ENCODE results near the gene LZTFL1.
"Not testable (repeated sequence)": the region's sequence is repeated elsewhere in the genome, so short reads cannot be mapped to it uniquely, and the experiment has no call there.

LZTFL1 gene

DNA sequence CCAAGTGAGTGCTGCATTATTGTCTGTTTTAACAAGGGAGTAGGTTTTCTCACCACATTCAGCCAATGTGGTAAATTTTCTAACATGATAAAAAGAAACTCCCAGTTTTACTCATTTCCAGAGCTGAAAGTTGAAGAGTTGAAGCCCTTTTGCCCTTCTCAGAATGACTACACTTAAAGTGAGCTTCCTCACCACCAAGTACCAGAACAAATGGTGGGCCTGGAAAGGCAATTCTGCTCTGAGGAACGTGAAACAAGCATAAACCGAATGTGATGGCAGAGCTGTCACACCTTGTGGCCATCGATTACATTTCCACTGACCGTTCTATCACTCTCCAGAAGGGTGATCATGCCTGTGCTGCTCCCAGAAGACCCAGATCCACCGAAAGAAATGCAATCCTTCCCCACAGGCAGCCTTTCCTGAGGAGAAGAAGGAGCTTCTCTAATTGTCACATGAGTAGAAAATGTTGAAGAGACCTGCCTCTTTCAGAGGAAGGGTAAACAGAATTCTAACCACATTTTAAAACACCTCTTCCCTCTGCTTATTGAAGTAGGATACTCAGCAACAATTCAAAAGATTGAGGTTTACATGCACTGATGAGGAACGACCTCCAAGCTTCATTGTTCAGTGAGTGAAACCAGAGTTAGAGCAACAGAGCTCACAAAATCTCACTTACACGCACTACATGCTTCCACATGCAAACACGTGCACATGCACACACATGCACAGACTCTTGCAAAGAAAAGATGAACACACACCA is 23.0 kb upstream of the LZTFL1 start:
- peak; percentile 73 for DNase-seq

DNA sequence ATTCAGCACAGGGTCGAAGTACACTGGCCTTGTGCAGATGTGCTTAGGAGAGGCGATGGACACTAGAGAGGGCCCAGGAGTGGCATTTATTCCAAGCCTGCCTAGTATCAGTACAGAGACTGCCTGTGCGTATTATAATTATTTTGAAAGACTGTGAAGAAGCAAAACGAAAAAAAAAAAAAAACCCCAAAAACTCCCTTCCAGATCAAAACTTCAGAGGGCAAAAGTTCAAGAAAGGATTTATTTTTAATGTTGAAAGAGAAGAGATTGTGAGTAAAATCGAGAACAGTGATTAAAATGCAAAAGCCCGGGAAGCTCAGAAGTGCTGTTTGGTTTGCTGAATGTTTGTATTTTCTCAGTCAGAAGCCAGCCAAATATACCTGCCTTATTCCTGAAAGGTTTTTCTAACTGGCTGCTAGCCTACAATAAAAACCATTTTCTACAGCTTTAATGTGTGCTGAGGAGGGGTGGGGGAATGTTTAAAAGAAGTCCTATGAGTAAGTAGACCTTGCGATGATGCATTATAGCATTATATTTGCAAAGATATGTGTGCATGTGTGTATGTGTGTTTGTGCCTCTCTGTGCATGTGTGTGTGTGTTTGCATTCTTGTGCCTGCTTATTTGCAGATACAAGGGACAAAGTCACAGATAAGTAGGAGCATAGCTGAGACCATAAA is 19.3 kb upstream of the LZTFL1 start:
- DNase-seq, result no peak

DNA sequence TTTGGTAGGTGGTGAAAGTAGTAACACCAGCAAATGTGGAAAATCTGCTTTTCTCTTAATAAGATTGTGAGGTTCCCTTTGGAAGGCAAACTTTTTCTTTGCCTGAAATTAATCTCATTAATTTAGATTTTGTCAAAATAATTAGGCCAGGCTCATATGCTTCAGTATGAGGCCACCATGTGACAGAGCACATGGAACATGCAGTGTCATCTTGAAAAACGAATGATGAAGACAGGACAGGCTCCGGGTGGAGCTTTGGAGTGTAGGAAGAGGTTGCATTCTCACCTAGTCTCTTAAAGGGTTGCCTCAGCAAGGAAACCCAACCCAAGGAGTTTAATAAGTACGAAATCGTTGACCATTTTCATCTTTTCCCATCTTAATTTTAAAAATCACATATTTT is 18.6 kb upstream of the LZTFL1 start:
- no peak for DNase-seq

DNA sequence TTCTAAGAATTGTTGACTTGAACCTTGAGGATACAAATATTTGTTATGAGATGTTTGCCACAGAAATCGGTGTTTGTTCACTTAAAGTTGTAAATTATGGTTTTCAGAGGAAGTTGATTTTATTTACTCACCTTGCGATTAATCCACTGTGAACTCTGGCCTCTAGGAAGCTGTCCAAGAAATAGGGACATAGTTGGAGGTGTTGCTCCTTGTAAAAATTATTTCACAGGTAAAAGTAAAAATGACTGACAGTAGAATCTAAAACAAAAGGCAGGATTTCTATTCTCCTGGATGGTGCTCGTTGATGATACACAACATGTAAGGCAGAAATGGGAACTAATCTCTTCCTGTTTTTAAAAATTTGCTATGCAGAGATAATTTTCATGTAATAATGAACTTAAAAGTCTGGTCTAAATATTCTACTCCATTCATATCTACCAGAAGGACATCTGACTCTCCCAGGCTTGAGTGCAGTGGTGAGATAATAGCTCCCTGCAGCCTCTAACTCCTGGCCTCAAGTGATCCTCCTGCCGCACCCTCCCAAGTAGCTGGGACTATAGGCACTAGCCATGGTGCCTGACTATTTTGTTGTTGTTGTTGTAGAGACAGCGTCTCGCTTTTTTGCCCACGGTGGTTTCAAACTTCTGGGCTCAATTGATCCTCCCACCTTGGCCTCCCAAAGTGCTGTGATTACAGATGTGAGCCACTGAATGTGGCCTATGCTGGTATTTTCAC is 17.1 kb upstream of the LZTFL1 start:
- DNase-seq, result no peak

- not testable (repeated sequence) for DNase-seq
These were observed 15.1 kb upstream of the LZTFL1 start for GRCh38 chr3:45857024-45857423.

DNA sequence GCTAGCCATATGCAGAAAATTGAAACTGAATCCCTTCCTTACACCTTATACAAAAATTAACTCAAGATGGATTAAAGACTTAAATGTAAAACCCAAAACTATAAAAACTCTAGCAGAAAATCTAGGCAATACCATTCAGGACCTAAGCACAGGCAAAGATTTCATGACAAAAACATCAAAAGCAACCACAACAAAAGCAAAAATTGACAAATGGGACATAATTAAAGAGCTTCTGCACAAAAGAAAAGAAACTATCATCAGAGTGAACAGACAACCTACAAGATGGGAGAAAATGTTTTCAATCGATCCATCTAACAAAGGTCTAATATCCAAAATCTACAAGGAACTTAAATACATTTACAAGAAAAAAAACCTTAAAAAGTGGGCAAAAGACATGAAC is 14.4 kb upstream of the LZTFL1 start:
- not testable (repeated sequence) for DNase-seq

GRCh38 chr3:45852828-45853227 is 10.9 kb upstream of the LZTFL1 start:
- DNase-seq, result no peak

DNA sequence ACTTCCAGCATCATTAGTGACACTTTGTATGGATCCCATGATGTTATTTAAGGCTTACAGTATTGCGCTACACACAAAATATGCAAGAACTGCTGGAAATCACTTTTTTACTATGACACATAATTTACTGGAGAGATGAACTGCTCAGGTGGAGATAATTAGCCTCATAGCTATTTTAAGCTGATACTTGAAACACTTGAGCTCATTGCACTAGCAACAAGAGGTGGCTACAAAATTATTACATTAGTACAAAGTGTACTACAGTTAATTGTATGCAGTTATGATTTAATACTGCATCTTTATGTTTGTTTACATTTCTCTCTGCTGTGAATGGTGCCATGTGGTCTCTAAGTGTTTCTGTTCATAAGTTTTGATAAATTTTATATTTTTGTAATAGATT is 6.5 kb upstream of the LZTFL1 start:
- DNase-seq, result no peak

DNA sequence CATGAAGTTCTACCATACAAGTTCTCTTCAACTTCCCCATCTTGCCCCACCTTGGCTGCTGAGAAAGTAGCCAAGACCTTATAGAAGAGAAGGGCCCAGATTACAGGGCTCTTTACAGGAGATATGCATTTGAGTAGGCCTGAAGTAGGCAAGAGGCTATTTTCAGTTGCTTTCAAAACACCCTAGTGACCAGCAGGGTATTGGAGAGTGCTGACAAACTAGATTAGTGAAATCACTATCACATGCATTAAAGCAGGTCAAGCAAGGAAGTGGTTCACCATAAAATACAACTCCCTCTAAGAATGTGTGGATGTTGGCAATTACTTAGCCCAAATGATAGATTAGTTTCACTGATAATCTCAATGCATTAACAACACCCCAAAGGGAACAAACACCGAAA is 2.7 kb upstream of the LZTFL1 start:
- no peak for DNase-seq

- no peak for DNase-seq
These were observed 1.1 kb upstream of the LZTFL1 start for GRCh38 chr3:45842851-45843625.

DNA sequence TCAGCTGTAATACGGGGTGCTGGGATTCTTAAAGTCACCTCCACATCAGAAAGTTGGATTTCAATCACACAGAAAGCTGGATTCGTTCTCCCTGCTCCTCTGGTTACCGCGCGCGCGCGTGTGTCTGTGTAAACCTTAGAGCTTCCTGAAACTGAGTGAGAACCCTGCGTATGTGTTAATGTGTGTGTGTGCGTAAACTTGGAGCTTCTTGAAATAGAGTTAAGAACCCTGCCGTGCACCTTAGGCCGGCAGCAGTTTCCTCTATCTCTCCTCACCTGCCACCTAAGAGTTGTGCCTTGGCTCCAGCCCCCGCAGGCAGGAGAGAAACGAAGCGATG is 531 bp downstream of the LZTFL1 start:
- no peak for DNase-seq

DNA sequence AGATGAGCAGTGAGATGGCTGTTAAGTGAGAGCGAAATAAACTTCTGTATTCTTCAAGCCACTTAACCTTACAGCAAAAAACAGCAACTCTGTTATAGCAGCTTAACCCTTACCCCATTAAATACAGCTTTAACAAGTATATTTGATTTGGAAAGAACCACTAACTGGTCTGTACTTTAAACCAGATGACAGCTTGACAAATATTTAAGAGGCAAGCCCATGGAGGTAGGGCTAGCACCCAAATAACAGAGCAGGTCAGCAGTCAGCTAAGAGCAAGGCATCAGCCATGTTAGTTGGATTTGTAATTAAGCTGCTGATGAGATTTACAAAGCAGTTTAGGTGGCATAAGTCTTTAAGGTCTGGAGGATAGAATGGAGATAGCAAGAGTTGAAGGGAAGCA is 3.5 kb downstream of the LZTFL1 start:
- DNase-seq, result no peak

- DNase-seq, result peak; percentile 84
These were observed 9.2 kb downstream of the LZTFL1 start for GRCh38 chr3:45832699-45833098.

- no peak for DNase-seq
These were observed 11.8 kb downstream of the LZTFL1 start for GRCh38 chr3:45830121-45830520.

- DNase-seq, result no peak
These were observed 15.0 kb downstream of the LZTFL1 start for GRCh38 chr3:45826908-45827307.

- DNase-seq, result no peak
These were observed 15.6 kb downstream of the LZTFL1 start for GRCh38 chr3:45826321-45826720.

DNA sequence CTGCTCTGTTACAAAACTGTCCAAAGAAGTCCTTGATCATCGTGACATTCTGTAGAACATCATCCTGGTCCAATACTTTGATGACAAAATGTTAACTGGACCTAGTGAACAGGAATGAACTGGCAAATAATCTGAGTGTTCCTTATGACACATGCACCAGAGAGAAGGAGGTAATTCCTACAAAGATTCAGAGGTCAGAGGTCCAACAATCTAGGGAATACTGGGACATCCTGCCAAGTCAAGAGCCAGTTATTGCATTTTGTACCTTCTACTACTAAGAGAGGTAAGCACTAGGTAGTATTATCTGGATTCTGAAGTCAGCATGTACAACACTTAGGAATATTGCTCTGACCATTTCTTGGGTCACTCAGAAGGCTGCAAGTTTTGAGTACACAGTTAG is 20.8 kb downstream of the LZTFL1 start:
- DNase-seq, result no peak

- DNase-seq, result no peak
These were observed 22.4 kb downstream of the LZTFL1 start for GRCh38 chr3:45819543-45819942.

DNA sequence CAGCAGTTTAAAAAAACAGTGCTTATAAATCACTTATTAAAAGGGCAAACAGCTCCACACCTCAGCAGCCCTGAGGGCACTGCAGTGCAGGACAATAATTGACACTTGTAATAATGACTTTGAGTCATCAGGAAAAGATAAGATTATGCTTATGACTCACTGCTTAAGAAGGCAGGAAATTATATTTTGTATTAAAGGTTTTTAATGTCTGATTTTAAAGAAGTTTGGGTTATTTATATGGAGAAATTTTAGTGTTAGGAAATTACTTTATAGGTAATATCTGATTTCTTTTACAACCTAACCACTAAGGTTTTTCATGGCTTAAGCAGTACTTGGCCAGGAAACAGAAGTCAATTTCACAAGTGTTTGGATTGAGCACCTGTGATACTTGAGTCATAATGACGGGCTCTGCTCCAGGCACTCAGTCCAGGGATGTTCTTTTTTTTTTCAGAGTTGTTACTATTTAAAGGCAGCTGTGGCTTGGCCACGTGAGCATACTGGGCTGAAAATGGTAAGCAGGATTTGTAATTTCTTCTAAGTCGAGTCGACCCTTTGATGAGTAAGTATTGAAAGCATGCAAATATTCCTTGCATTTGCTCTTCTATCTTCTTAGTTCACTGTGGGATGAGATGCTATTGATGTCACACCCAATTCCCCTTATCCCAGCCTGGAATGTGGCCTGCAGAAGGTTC is 23.9 kb downstream of the LZTFL1 start:
- DNase-seq, result peak; percentile 93

- peak; percentile 88 for DNase-seq
These were observed 25.4 kb downstream of the LZTFL1 start for GRCh38 chr3:45816544-45816943.

DNA sequence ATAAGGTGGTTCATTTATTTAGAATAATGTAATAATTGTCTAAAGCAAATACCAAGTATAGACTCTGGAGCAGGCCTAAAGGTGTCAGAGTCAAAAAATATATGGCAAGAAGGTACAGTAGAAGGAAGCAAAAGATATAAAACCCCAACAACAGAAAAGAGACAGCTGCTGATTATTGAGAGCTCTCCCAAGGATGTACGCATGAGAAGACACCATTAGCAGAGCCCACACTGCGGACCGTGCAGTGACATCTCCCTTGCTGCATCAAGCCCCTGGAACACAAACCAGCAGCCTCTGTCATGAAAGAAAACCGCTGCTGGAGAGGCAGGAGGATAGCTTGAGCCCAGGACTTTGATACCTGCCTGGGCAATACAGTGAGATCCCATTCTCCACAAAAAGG is 27.6 kb downstream of the LZTFL1 start:
- DNase-seq, result no peak

GRCh38 chr3:45807681-45808540 is 34.0 kb downstream of the LZTFL1 start:
- peak; percentile 95 for DNase-seq

Measured in NCI-H2029 (cell line).